Mammary epithelial cell (primary cell): ENCODE data around the gene TXNDC2.

ENCODE experiments used
- EZH2 ChIP-seq: IDR thresholded peaks from 2 replicates; pipeline ENCODE4 v1.6.1; 2012; ENCODE audit warnings: low read length, inconsistent platforms, borderline replicate concordance
- TF ChIP-seq, protein P1 (sequence below), 2 donors: IDR thresholded peaks in 1 of 2; conservative IDR thresholded peaks in 1 of 2; 2 replicates each; pipeline ENCODE4 v1.5.1; 2011 to 2012; ENCODE audit warnings: inconsistent platforms in 2 of 2, low read length in 2 of 2, mild to moderate bottlenecking in 2 of 2, control low read depth in 1 of 2, low read depth in 1 of 2; ENCODE audit not compliant: insufficient read depth in 1 of 2; ENCODE audit errors: extremely low read depth in 1 of 2

DNA sequence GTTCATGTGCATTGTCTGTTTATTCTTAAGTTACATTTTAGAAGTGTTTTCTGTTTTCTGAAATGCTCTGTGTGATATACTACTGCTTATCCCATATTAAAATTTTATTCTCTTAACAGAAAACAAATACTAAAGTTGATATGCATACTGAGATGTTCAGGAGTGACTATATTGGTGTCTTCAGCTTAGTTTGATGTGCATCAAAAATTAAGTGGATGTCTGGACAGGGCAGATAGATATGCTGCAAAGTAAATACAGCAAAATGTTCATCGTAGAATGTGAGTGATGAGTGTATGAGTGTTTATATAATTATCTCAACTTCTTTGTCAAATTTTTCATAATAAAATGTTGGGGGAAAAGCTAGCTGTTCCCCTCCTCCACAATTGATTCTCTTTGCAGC is 41.2 kb downstream of the TXNDC2 start:
- TF ChIP-seq, protein P1, sequence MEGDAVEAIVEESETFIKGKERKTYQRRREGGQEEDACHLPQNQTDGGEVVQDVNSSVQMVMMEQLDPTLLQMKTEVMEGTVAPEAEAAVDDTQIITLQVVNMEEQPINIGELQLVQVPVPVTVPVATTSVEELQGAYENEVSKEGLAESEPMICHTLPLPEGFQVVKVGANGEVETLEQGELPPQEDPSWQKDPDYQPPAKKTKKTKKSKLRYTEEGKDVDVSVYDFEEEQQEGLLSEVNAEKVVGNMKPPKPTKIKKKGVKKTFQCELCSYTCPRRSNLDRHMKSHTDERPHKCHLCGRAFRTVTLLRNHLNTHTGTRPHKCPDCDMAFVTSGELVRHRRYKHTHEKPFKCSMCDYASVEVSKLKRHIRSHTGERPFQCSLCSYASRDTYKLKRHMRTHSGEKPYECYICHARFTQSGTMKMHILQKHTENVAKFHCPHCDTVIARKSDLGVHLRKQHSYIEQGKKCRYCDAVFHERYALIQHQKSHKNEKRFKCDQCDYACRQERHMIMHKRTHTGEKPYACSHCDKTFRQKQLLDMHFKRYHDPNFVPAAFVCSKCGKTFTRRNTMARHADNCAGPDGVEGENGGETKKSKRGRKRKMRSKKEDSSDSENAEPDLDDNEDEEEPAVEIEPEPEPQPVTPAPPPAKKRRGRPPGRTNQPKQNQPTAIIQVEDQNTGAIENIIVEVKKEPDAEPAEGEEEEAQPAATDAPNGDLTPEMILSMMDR (conservative IDR thresholded peaks at IDR 0.05 in 1 of 2, IDR thresholded peaks at IDR 0.05 in 1 of 2; ENCODE audit: extremely low read depth in 1 of 2, insufficient read depth in 1 of 2, low read depth in 1 of 2, low read length in 2 of 2), result no peak
- TF ChIP-seq EZH2, result no peak
